GM12801 (cell line): ENCODE data around the gene LRRN4.

ENCODE experiments used
- CTCF ChIP-seq: IDR thresholded peaks from one replicate; pipeline ENCODE4 v1.5.1; 2011; ENCODE audit warnings: control low read depth; ENCODE audit not compliant: insufficient read length; ENCODE audit errors: extremely low read depth

The LRRN4 gene

GRCh38 chr20:6028818-6029217, 25.0 kb downstream of the LRRN4 start:
- TF ChIP-seq CTCF = no peak

- TF ChIP-seq CTCF = no peak
These were observed 27.8 kb downstream of the LRRN4 start for GRCh38 chr20:6026051-6026450.

- TF ChIP-seq CTCF = no peak
These were observed 29.1 kb downstream of the LRRN4 start for GRCh38 chr20:6024768-6025167.

GRCh38 chr20:6017880-6018279, 36.0 kb downstream of the LRRN4 start:
- no peak for TF ChIP-seq CTCF

- no peak for TF ChIP-seq CTCF
These were observed 36.4 kb downstream of the LRRN4 start for GRCh38 chr20:6017467-6017866.

- TF ChIP-seq CTCF = no peak
These were observed 38.9 kb downstream of the LRRN4 start for GRCh38 chr20:6014957-6015356.

- no peak for TF ChIP-seq CTCF
These were observed 39.8 kb downstream of the LRRN4 start for GRCh38 chr20:6014017-6014416.

- TF ChIP-seq CTCF = no peak
These were observed 41.7 kb downstream of the LRRN4 start for GRCh38 chr20:6012179-6012578.
